Heart left ventricle (tissue), 16 donors: ENCODE measurements around the gene ZNF213. TPM values are rescaled to one million over a fixed set of nuclear protein-coding genes. Genes with fewer than 3 reads are reported as not detected.

Source experiments
- ATAC-seq, 4 donors: fragments of 200-7000 bp; cut with Tn5 transposase; one replicate each; pipeline ENCODE4 v1.9.1; 2020 to 2022; ENCODE audit warnings: moderate library complexity in 4 of 4, mild to moderate bottlenecking in 3 of 4, moderate number of reproducible peaks in 1 of 4
- DNase-seq, 5 donors: peaks; one replicate each; pipeline ENCODE4 v3.0.0-alpha.2; 2020
- H3K27ac ChIP-seq, 12 donors: fragments of 200-600 bp; sonication (generic) in 4 of 12; one replicate each; pipeline versions ENCODE4 v1.5.0 to v1.8.0; 2016 to 2022; ENCODE audit warnings: mild to moderate bottlenecking in 2 of 12
- H3K27me3 ChIP-seq, 9 donors: fragments of 200-600 bp; sonication (generic) in 2 of 9; one replicate each; pipeline versions ENCODE4 v1.5.1 to v1.8.0; 2016 to 2022; ENCODE audit warnings: mild to moderate bottlenecking in 3 of 9
- H3K36me3 ChIP-seq, 9 donors: fragments of 200-600 bp; sonication (generic) in 2 of 9; one replicate each; pipeline versions ENCODE4 v1.5.0 to v1.8.0; 2018 to 2022; ENCODE audit warnings: mild to moderate bottlenecking in 2 of 9
- H3K4me1 ChIP-seq, 12 donors: fragments of 200-600 bp; sonication (generic) in 4 of 12; one replicate each; pipeline versions ENCODE4 v1.5.0 to v1.8.0; 2016 to 2022; ENCODE audit warnings: mild to moderate bottlenecking in 3 of 12
- H3K4me3 ChIP-seq, 12 donors: fragments of 200-600 bp; sonication (generic) in 4 of 12; one replicate each; pipeline versions ENCODE4 v1.5.0 to v1.8.0; 2017 to 2022; ENCODE audit warnings: mild to moderate bottlenecking in 9 of 12, moderate library complexity in 4 of 12
- H3K9me3 ChIP-seq, 12 donors: fragments of 200-600 bp; sonication (generic) in 4 of 12; one replicate each; pipeline versions ENCODE4 v1.5.0 to v1.8.0; 2016 to 2022; ENCODE audit warnings: mild to moderate bottlenecking in 1 of 12
- POLR2A ChIP-seq, 2 donors: fragments of 450-650 bp; IDR thresholded peaks; one replicate each; pipeline ENCODE4 v1.6.1; 2017; ENCODE audit warnings: antibody characterized with exemption in 2 of 2, mild to moderate bottlenecking in 2 of 2, moderate library complexity in 2 of 2
- WGBS, 4 donors: extraction: QIAGEN DNeasy Blood & Tissue Kit in 2 of 4; methylation state at CpG; one replicate each; pipeline versions ENCODE4 v1.1.5 to v1.1.7; 2013 to 2018; 5-methylcytosine and 5-hydroxymethylcytosine counted together
- intact Hi-C, 10 donors: fragments of 100-400 bp; cut with DNase I; formaldehyde crosslinking; loops; one replicate each; pipeline versions ENCODE4 v1.11.1 to v1.14.2; 2022
- polyA plus RNA-seq, 2 donors: library from polyadenylated mRNA; stranded (reverse); fragments of 200-250 nt; gene quantifications; one replicate each; pipeline ENCODE4 v1.2.3, GENCODE V29; 2013
- total RNA-seq, 9 donors: library from RNA; depleted of rRNA in 2 of 9; stranded (reverse); fragments of >200 nt in 2 of 9; fragmentation: NEBNext Ultra II Directional in 3 of 9; extraction: Animal tissue kit (Norgen Biotek cat#: 25700) in 3 of 9; gene quantifications; one replicate each; pipeline versions ENCODE4 v1.1.0 to v1.2.4, GENCODE V29; 2016 to 2023
- TF ChIP-seq, protein P1 (sequence below), 12 donors: fragments of 200-600 bp; sonication (generic) in 4 of 12; IDR thresholded peaks; one replicate each; pipeline versions ENCODE4 v1.5.0 to v1.8.0; 2018 to 2022; ENCODE audit warnings: antibody characterized with exemption in 12 of 12, mild to moderate bottlenecking in 5 of 12
- donor health status: ischemic (EF 13 %, LVEDD 7.1; RV severe dilation, severe dysfunction).
- donor health status: healthy with polysubstance abuse.
- donor health status: DM: no; HTN: yes; CAD: no.
- donor health status: DM: no; HTN: no; CAD: no.
- donor health status: ischemic (EF 25% LVEDD 6.9; RV normal size, moderate dysfunction).
- donor health status: ischemic (EF 25% LVEDD 5.7; RV mildly dilated, moderate dysfunction).
- donor health status: healthy.
- donor health status: DM: yes; HTN: yes; CAD: no.
- donor health status: ischemic (EF 35%, LVEDD 5.7; RV mildly dilated, moderate dysfunction).
- donor health status: nonischemic (EF 11% LVEDD 7.7; RV severe dilation, severe dysfunction).
- donor health status: DM: yes; HTN: yes; CAD: no.
- donor health status: PGD.
- donor health status: ischemic (EF 29% LVEDD 5.4; RV normal size, mild dysfunction).
- donor health status: nonischemic (EF 23%, LVEDD 6.1; RV moderate dilation, normal function).

The ZNF213 gene
- total and polyA plus RNA-seq, 11 donors = 6.7 to 14.3 (median 8.7) TPM

DNA sequence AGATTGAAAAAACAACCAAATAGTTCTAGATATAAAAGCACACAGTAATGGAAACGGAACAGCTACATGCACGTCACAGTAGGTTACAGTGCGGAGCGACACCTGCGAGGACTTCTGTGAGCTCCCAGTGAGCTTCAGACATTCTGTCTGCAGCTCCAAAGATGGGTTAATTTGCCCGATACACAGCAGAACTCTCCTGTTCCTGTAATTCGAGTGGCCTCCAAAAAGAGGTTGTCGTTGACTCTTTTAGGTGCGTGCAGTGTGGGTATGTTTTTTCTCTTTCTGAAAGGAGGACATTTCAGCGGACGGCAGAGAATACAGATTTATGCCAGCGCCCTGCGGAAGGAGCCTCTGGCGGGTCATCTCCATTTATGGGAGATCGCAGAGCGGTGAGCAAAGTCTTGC, 56.1 kb downstream of the ZNF213 start:
- WGBS, 4 donors = 8 to 12% (median 10%) methylated on average over 7 to 16 of the region's 16 CpGs
- peaks cover 0 to 31% (median 13%) of the 10 kb centered on the region in 12 donors for H3K4me1 ChIP-seq
- no peak overlapping the region for H3K27ac ChIP-seq
- intact Hi-C loops = loop anchor here in 1 of 10 donors (10.0 kb wide), 1 partner anchor 224 kb away; no protein-coding TSS in a partner anchor
- ATAC-seq (no peak), DNase-seq (no peak)
- H3K9me3 ChIP-seq = no peaks in the 10 kb centered on the region
- no peak overlapping the region for H3K4me3 ChIP-seq
- peaks cover 60 to 100% (median 96%) of the 10 kb centered on the region in 9 donors for H3K27me3 ChIP-seq
- TF ChIP-seq, protein P1, sequence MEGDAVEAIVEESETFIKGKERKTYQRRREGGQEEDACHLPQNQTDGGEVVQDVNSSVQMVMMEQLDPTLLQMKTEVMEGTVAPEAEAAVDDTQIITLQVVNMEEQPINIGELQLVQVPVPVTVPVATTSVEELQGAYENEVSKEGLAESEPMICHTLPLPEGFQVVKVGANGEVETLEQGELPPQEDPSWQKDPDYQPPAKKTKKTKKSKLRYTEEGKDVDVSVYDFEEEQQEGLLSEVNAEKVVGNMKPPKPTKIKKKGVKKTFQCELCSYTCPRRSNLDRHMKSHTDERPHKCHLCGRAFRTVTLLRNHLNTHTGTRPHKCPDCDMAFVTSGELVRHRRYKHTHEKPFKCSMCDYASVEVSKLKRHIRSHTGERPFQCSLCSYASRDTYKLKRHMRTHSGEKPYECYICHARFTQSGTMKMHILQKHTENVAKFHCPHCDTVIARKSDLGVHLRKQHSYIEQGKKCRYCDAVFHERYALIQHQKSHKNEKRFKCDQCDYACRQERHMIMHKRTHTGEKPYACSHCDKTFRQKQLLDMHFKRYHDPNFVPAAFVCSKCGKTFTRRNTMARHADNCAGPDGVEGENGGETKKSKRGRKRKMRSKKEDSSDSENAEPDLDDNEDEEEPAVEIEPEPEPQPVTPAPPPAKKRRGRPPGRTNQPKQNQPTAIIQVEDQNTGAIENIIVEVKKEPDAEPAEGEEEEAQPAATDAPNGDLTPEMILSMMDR (IDR thresholded peaks at IDR 0.05) = no peak
- no peak for TF ChIP-seq POLR2A (IDR thresholded peaks at IDR 0.05)
- no peaks in the 10 kb centered on the region for H3K36me3 ChIP-seq

Other genes starting within 250 kb of the ZNF213 start
- 10 to 100 TPM; 26.3 to 48.4 (median 34.2) TPM for gene FLYWCH1, start 223.1 kb upstream of the ZNF213 start, total RNA-seq
- 10 to 100 TPM; 28.3 to 29.1 TPM for gene FLYWCH1, start 223.1 kb upstream of the ZNF213 start, polyA plus RNA-seq
- under 1 TPM in 1 of 9 donors, not detected in 8; 0.27 TPM for gene KREMEN2, start 170.8 kb upstream of the ZNF213 start, total RNA-seq
- gene KREMEN2, start 170.8 kb upstream of the ZNF213 start, polyA plus RNA-seq = not detected
- gene PAQR4, start 165.7 kb upstream of the ZNF213 start, total RNA-seq = 10 to 100 TPM in 1 of 9 donors, 1 to 10 TPM in 8; 6.9 to 16.3 (median 9.0) TPM
- gene PAQR4, start 165.7 kb upstream of the ZNF213 start, polyA plus RNA-seq = 10 to 100 TPM in 1 of 2 donors, 1 to 10 TPM in 1; 8.1 to 15.2 TPM
- gene PKMYT1, start 154.6 kb upstream of the ZNF213 start, total RNA-seq = 10 to 100 TPM in 1 of 9 donors, 1 to 10 TPM in 4, under 1 TPM in 4; 0.72 to 11.9 (median 1.2) TPM
- gene PKMYT1, start 154.6 kb upstream of the ZNF213 start, polyA plus RNA-seq = 1 to 10 TPM; 1.3 to 2.5 TPM
- gene CLDN9, start 122.1 kb upstream of the ZNF213 start, total RNA-seq = 1 to 10 TPM in 2 of 9 donors, under 1 TPM in 7; 0.13 to 2.0 (median 0.75) TPM
- 1 to 10 TPM in 1 of 2 donors, under 1 TPM in 1; 0.62 to 1.7 TPM for gene CLDN9, start 122.1 kb upstream of the ZNF213 start, polyA plus RNA-seq
- gene CLDN6, start 116.8 kb upstream of the ZNF213 start, total RNA-seq = not detected
- under 1 TPM in 1 of 2 donors, not detected in 1; 0.04 TPM for gene CLDN6, start 116.8 kb upstream of the ZNF213 start, polyA plus RNA-seq
- 100 to 1,000 TPM in 3 of 9 donors, 10 to 100 TPM in 6; 27.8 to 289 (median 92.4) TPM for gene TNFRSF12A, start 114.7 kb upstream of the ZNF213 start, total RNA-seq
- gene TNFRSF12A, start 114.7 kb upstream of the ZNF213 start, polyA plus RNA-seq = 100 to 1,000 TPM; 260 to 824 TPM
- 10 to 100 TPM; 32.8 to 66.7 (median 50.5) TPM for gene HCFC1R1, start 111.1 kb upstream of the ZNF213 start, total RNA-seq
- gene HCFC1R1, start 111.1 kb upstream of the ZNF213 start, polyA plus RNA-seq = 100 to 1,000 TPM in 1 of 2 donors, 10 to 100 TPM in 1; 54.6 to 189 TPM
- gene THOC6, start 111.0 kb upstream of the ZNF213 start, total RNA-seq = 10 to 100 TPM in 4 of 9 donors, 1 to 10 TPM in 5; 6.9 to 14.0 (median 9.4) TPM
- gene THOC6, start 111.0 kb upstream of the ZNF213 start, polyA plus RNA-seq = 10 to 100 TPM; 15.4 to 23.0 TPM
- gene BICDL2, start 98.1 kb upstream of the ZNF213 start, total RNA-seq = not detected
- gene BICDL2, start 98.1 kb upstream of the ZNF213 start, polyA plus RNA-seq = under 1 TPM in 1 of 2 donors, not detected in 1; 0.07 TPM
- 1 to 10 TPM in 3 of 9 donors, under 1 TPM in 6; 0.32 to 3.0 (median 0.90) TPM for gene MMP25, start 88.5 kb upstream of the ZNF213 start, total RNA-seq
- 1 to 10 TPM in 1 of 2 donors, under 1 TPM in 1; 0.97 to 1.3 TPM for gene MMP25, start 88.5 kb upstream of the ZNF213 start, polyA plus RNA-seq
- gene IL32, start 69.4 kb upstream of the ZNF213 start, total RNA-seq = 100 to 1,000 TPM in 1 of 9 donors, 10 to 100 TPM in 8; 20.6 to 241 (median 48.9) TPM
- 10 to 100 TPM; 60.2 to 63.4 TPM for gene IL32, start 69.4 kb upstream of the ZNF213 start, polyA plus RNA-seq
- gene ZSCAN10, start 35.7 kb upstream of the ZNF213 start, total RNA-seq = not detected
- gene ZSCAN10, start 35.7 kb upstream of the ZNF213 start, polyA plus RNA-seq = not detected
- 10 to 100 TPM in 2 of 9 donors, 1 to 10 TPM in 7; 7.4 to 19.8 (median 8.1) TPM for gene ZNF205, start 22.4 kb upstream of the ZNF213 start, total RNA-seq
- gene ZNF205, start 22.4 kb upstream of the ZNF213 start, polyA plus RNA-seq = 10 to 100 TPM; 13.9 to 17.0 TPM
- not detected for gene OR1F1, start 53.2 kb downstream of the ZNF213 start, total RNA-seq
- gene OR1F1, start 53.2 kb downstream of the ZNF213 start, polyA plus RNA-seq = not detected
- gene ZNF200, start 100.1 kb downstream of the ZNF213 start, total RNA-seq = 1 to 10 TPM; 4.8 to 8.7 (median 6.5) TPM
- 1 to 10 TPM; 2.7 to 4.7 TPM for gene ZNF200, start 100.1 kb downstream of the ZNF213 start, polyA plus RNA-seq
- gene MEFV, start 121.6 kb downstream of the ZNF213 start, total RNA-seq = 1 to 10 TPM in 4 of 9 donors, under 1 TPM in 5; 0.39 to 4.3 (median 0.91) TPM
- under 1 TPM; 0.23 to 0.33 TPM for gene MEFV, start 121.6 kb downstream of the ZNF213 start, polyA plus RNA-seq
- 10 to 100 TPM in 4 of 9 donors, 1 to 10 TPM in 5; 6.4 to 18.7 (median 9.6) TPM for gene ZNF263, start 148.5 kb downstream of the ZNF213 start, total RNA-seq
- gene ZNF263, start 148.5 kb downstream of the ZNF213 start, polyA plus RNA-seq = 10 to 100 TPM in 1 of 2 donors, 1 to 10 TPM in 1; 5.3 to 16.6 TPM
- 10 to 100 TPM in 1 of 9 donors, 1 to 10 TPM in 8; 4.6 to 10.4 (median 8.2) TPM for gene TIGD7, start 170.4 kb downstream of the ZNF213 start, total RNA-seq
- 1 to 10 TPM; 2.9 to 7.4 TPM for gene TIGD7, start 170.4 kb downstream of the ZNF213 start, polyA plus RNA-seq
- 10 to 100 TPM; 13.3 to 27.3 (median 18.1) TPM for gene ZNF75A, start 170.5 kb downstream of the ZNF213 start, total RNA-seq
- gene ZNF75A, start 170.5 kb downstream of the ZNF213 start, polyA plus RNA-seq = 10 to 100 TPM; 12.3 to 22.0 TPM
- gene OR2C1, start 220.9 kb downstream of the ZNF213 start, total RNA-seq = under 1 TPM in 1 of 9 donors, not detected in 8; 0.36 TPM
- gene OR2C1, start 220.9 kb downstream of the ZNF213 start, polyA plus RNA-seq = not detected